ENCODE measurements around the gene SLC38A10. TPM values are rescaled to one million over a fixed set of nuclear protein-coding genes. Genes with fewer than 3 reads are reported as not detected.
A peak's percentile ranks its signal among the peaks of the same experiment; 100 is the strongest.

SLC38A10 gene
- total RNA-seq, 2 experiments from 2014 or later, result 47.6 to 52.9 TPM

- Mint-ChIP-seq H3K27me3 (no peaks in the 10 kb centered on the region), H3K9me3 (ENCODE audit: low read depth) (no peaks in the 10 kb centered on the region), H3K36me3 (ENCODE audit: low read depth) (no peaks in the 10 kb centered on the region), H3K4me1 (no peaks in the 10 kb centered on the region), H3K27ac (no peak overlapping the region), H3K4me3 (no peak overlapping the region)
- POLR2A ChIA-PET, result no interaction called here
- intact Hi-C loops (cut with DNase I, micrococcal nuclease), result no loop called here
- ATAC-seq (no peak), DNase-seq (no peak)
- CTCF ChIA-PET, result interaction anchor here (0.6 kb wide), 1 partner anchor 248 kb away, joined by 4 read pairs; no protein-coding TSS in a partner anchor
Observed at GRCh38 chr17:81212365-81212764, 82.7 kb downstream of the SLC38A10 start.

GRCh38 chr17:81210868-81211267 lies 84.2 kb downstream of the SLC38A10 start:
- Mint-ChIP-seq H3K4me3 (no peak overlapping the region), H3K36me3 (ENCODE audit: low read depth) (no peaks in the 10 kb centered on the region), H3K27ac (no peak overlapping the region), H3K9me3 (ENCODE audit: low read depth) (no peaks in the 10 kb centered on the region), H3K4me1 (no peaks in the 10 kb centered on the region), H3K27me3 (no peaks in the 10 kb centered on the region)
- ChIA-PET POLR2A (no interaction called here), CTCF (no interaction called here)
- intact Hi-C loops (cut with DNase I, micrococcal nuclease), result no loop called here
- DNase-seq (no peak), ATAC-seq (no peak)

- no peaks in the 10 kb centered on the region for H3K9me3 Mint-ChIP-seq (ENCODE audit: low read depth)
- no peak overlapping the region for H3K4me3 Mint-ChIP-seq
- ATAC-seq (no peak), DNase-seq (no peak)
- H3K27me3 Mint-ChIP-seq, result no peaks in the 10 kb centered on the region
- ChIA-PET CTCF (no interaction called here), POLR2A (no interaction called here)
- no peak overlapping the region for H3K27ac Mint-ChIP-seq
- H3K4me1 Mint-ChIP-seq, result no peaks in the 10 kb centered on the region
- intact Hi-C loops (cut with DNase I, micrococcal nuclease), result no loop called here
- no peaks in the 10 kb centered on the region for H3K36me3 Mint-ChIP-seq (ENCODE audit: low read depth)
Observed at GRCh38 chr17:81210466-81210865, 84.6 kb downstream of the SLC38A10 start.

GRCh38 chr17:81209141-81209540 lies 86.0 kb downstream of the SLC38A10 start:
- ATAC-seq (no peak), DNase-seq (no peak)
- intact Hi-C loops (cut with DNase I, micrococcal nuclease), result no loop called here
- Mint-ChIP-seq H3K36me3 (ENCODE audit: low read depth) (no peaks in the 10 kb centered on the region), H3K9me3 (ENCODE audit: low read depth) (no peaks in the 10 kb centered on the region), H3K27me3 (no peaks in the 10 kb centered on the region), H3K4me3 (no peak overlapping the region), H3K27ac (no peak overlapping the region), H3K4me1 (no peaks in the 10 kb centered on the region)
- CTCF ChIA-PET, result interaction anchor here (0.7 kb wide), 1 partner anchor 56 kb away, joined by 3 read pairs; no protein-coding TSS in a partner anchor
- POLR2A ChIA-PET, result no interaction called here

- no peaks in the 10 kb centered on the region for H3K27me3 Mint-ChIP-seq
- no peaks in the 10 kb centered on the region for H3K9me3 Mint-ChIP-seq (ENCODE audit: low read depth)
- POLR2A ChIA-PET, result no interaction called here
- no peaks in the 10 kb centered on the region for H3K36me3 Mint-ChIP-seq (ENCODE audit: low read depth)
- no peaks in the 10 kb centered on the region for H3K4me1 Mint-ChIP-seq
- CTCF ChIA-PET, result interaction anchor here (0.7 kb wide), 1 partner anchor 56 kb away, joined by 3 read pairs; no protein-coding TSS in a partner anchor
- intact Hi-C loops (cut with DNase I, micrococcal nuclease), result no loop called here
- no peak for DNase-seq
- ATAC-seq, result no peak
- no peak overlapping the region for H3K4me3 Mint-ChIP-seq
- H3K27ac Mint-ChIP-seq, result no peak overlapping the region
Observed at GRCh38 chr17:81208651-81209050, 86.5 kb downstream of the SLC38A10 start.

GRCh38 chr17:81207610-81208581 lies 87.2 kb downstream of the SLC38A10 start:
- Mint-ChIP-seq H3K36me3 (ENCODE audit: low read depth) (no peaks in the 10 kb centered on the region), H3K27me3 (no peaks in the 10 kb centered on the region), H3K9me3 (ENCODE audit: low read depth) (no peaks in the 10 kb centered on the region), H3K4me1 (no peaks in the 10 kb centered on the region), H3K4me3 (no peak overlapping the region), H3K27ac (peak overlapping the region; percentile 59)
- no peak for ATAC-seq
- intact Hi-C loops (cut with DNase I, micrococcal nuclease), result no loop called here
- POLR2A ChIA-PET, result no interaction called here
- DNase-seq, result peak; percentile 21
- CTCF ChIA-PET, result interaction anchor here (0.7 kb wide), 1 partner anchor 55 kb away, joined by 3 read pairs; no protein-coding TSS in a partner anchor

- H3K36me3 Mint-ChIP-seq (ENCODE audit: low read depth), result no peaks in the 10 kb centered on the region
- ATAC-seq (no peak), DNase-seq (no peak)
- no peaks in the 10 kb centered on the region for H3K9me3 Mint-ChIP-seq (ENCODE audit: low read depth)
- intact Hi-C loops (cut with DNase I, micrococcal nuclease), result no loop called here
- H3K4me3 Mint-ChIP-seq, result no peak overlapping the region
- H3K27ac Mint-ChIP-seq, result no peak overlapping the region
- CTCF ChIA-PET, result interaction anchor here (0.5 kb wide), 1 partner anchor 634 kb away, joined by 3 read pairs; no protein-coding TSS in a partner anchor
- no peaks in the 10 kb centered on the region for H3K27me3 Mint-ChIP-seq
- H3K4me1 Mint-ChIP-seq, result no peaks in the 10 kb centered on the region
- POLR2A ChIA-PET, result interaction anchor here (0.6 kb wide), 1 partner anchor 1529 kb away, joined by 3 read pairs; no protein-coding TSS in a partner anchor
Observed at GRCh38 chr17:81206657-81207056, 88.5 kb downstream of the SLC38A10 start.

GRCh38 chr17:81206166-81206565 lies 88.9 kb downstream of the SLC38A10 start:
- intact Hi-C loops (cut with DNase I, micrococcal nuclease), result no loop called here
- no peaks in the 10 kb centered on the region for H3K9me3 Mint-ChIP-seq (ENCODE audit: low read depth)
- no peak for DNase-seq
- POLR2A ChIA-PET, result interaction anchor here (0.6 kb wide), 1 partner anchor 1529 kb away, joined by 3 read pairs; no protein-coding TSS in a partner anchor
- CTCF ChIA-PET, result interaction anchor here (0.5 kb wide), 1 partner anchor 633 kb away, joined by 3 read pairs; no protein-coding TSS in a partner anchor
- no peak overlapping the region for H3K4me3 Mint-ChIP-seq
- H3K36me3 Mint-ChIP-seq (ENCODE audit: low read depth), result no peaks in the 10 kb centered on the region
- ATAC-seq, result no peak
- no peaks in the 10 kb centered on the region for H3K4me1 Mint-ChIP-seq
- no peak overlapping the region for H3K27ac Mint-ChIP-seq
- H3K27me3 Mint-ChIP-seq, result no peaks in the 10 kb centered on the region

GRCh38 chr17:81204578-81204977 lies 90.5 kb downstream of the SLC38A10 start:
- DNase-seq (no peak), ATAC-seq (no peak)
- Mint-ChIP-seq H3K9me3 (ENCODE audit: low read depth) (no peaks in the 10 kb centered on the region), H3K27ac (no peak overlapping the region), H3K36me3 (ENCODE audit: low read depth) (no peaks in the 10 kb centered on the region), H3K27me3 (no peaks in the 10 kb centered on the region), H3K4me3 (no peak overlapping the region), H3K4me1 (no peaks in the 10 kb centered on the region)
- POLR2A ChIA-PET, result no interaction called here
- intact Hi-C loops (cut with DNase I, micrococcal nuclease), result no loop called here
- CTCF ChIA-PET, result no interaction called here

GRCh38 chr17:81203136-81203535 lies 92.0 kb downstream of the SLC38A10 start:
- no peaks in the 10 kb centered on the region for H3K27me3 Mint-ChIP-seq
- ATAC-seq, result no peak
- H3K9me3 Mint-ChIP-seq (ENCODE audit: low read depth), result no peaks in the 10 kb centered on the region

GRCh38 chr17:81202318-81202717 lies 92.8 kb downstream of the SLC38A10 start:
- Mint-ChIP-seq H3K9me3 (ENCODE audit: low read depth) (no peaks in the 10 kb centered on the region), H3K27me3 (no peaks in the 10 kb centered on the region), H3K4me3 (no peak overlapping the region), H3K27ac (no peak overlapping the region), H3K36me3 (ENCODE audit: low read depth) (no peaks in the 10 kb centered on the region), H3K4me1 (no peaks in the 10 kb centered on the region)
- no peak for ATAC-seq
- ChIA-PET CTCF (interaction anchor here (0.6 kb wide), 1 partner anchor 572 kb away, joined by 3 read pairs; no protein-coding TSS in a partner anchor), POLR2A (no interaction called here)
- intact Hi-C loops (cut with DNase I, micrococcal nuclease), result no loop called here
- DNase-seq, result no peak

More at GRCh38 chr17:81203136-81203535, 92.0 kb downstream of the SLC38A10 start:
- DNase-seq, result no peak
- intact Hi-C loops (cut with DNase I, micrococcal nuclease), result no loop called here
- Mint-ChIP-seq H3K36me3 (ENCODE audit: low read depth) (no peaks in the 10 kb centered on the region), H3K4me3 (no peak overlapping the region), H3K4me1 (no peaks in the 10 kb centered on the region), H3K27ac (no peak overlapping the region)
- ChIA-PET CTCF (interaction anchor here (0.5 to 0.6 kb wide), 2 partner anchors 22 to 573 kb away, joined by 3 to 4 read pairs; no protein-coding TSS in a partner anchor), POLR2A (no interaction called here)
